Activated naive CD4-positive, alpha-beta T cell treated with anti-CD3 and anti-CD28 coated beads, Interleukin-2, amount 10 ng/mL, durations not matched to agents 7 days and 5 days (primary cell): Measurements from ENCODE around the gene WWOX.

Experiments used
- CTCF ChIA-PET: fragments of 350-600 bp; sonication (Branson Sonifier 250); formaldehyde crosslinking; loops from one replicate; lab custom pipeline; 2021; ENCODE audit warnings: antibody characterized with exemption; lab: Charles Lee
- DNase-seq: peaks from one replicate; pipeline ENCODE4 v3.0.0-alpha.2; 2020
- H3K27ac Mint-ChIP-seq: one replicate; pipeline ENCODE4 v1.8.0; 2021; ENCODE audit warnings: mild to moderate bottlenecking, moderate library complexity, mixed read lengths
- H3K27me3 Mint-ChIP-seq: one replicate; pipeline ENCODE4 v1.8.0; 2021; ENCODE audit warnings: mild to moderate bottlenecking, mixed read lengths
- H3K36me3 Mint-ChIP-seq: one replicate; pipeline ENCODE4 v1.8.0; 2021; ENCODE audit warnings: mixed read lengths
- H3K4me1 Mint-ChIP-seq: one replicate; pipeline ENCODE4 v1.8.0; 2021; ENCODE audit warnings: mixed read lengths
- H3K4me3 Mint-ChIP-seq: one replicate; pipeline ENCODE4 v1.8.0; 2021; ENCODE audit warnings: mild to moderate bottlenecking, moderate library complexity, mixed read lengths
- H3K9me3 Mint-ChIP-seq: one replicate; pipeline ENCODE4 v1.8.0; 2021; ENCODE audit warnings: mixed read lengths

WWOX gene

DNA sequence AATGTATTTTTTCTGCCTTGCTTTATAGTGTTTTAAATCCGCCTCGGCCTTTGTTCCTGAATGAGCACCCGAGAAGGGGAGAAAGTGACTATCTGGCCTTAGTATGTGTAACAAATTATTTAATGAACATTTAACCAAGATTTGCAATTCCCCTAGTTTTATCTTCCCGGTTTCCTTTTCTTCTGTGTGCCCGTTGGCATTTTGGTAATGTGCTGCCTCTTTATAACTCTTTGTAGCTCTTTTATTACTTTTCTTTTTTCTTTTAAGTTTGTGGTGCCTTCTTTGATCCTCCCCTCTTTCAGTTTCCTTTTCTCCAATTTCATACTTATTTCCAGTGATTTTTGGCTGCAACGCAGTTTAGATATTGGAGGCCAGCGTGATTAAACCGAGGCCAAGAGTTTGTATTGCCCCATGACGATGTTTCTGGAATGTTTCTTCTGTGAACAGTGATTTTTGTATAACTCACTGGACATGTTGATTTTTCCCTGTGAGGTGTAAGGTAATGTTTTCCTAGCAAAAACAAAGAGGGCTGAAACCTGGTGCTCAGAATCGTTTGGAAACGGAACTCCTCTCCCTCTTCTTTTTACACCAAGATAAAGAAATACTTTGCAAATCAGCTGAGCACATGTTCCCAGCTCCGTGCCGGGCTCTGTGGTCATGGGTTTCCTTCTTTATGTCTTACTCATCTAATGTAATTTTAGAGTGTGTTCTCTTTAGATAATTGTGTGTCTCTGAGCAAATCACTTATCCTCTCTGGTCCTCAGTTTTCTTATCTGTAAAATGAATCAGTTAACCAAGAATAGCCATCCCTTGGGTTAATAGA is 344.3 kb downstream of the WWOX start:
- peaks cover 5% of the 10 kb centered on the region for H3K4me1 Mint-ChIP-seq
- H3K36me3 Mint-ChIP-seq, result no peaks in the 10 kb centered on the region
- no peak overlapping the region for H3K27ac Mint-ChIP-seq
- no peaks in the 10 kb centered on the region for H3K9me3 Mint-ChIP-seq
- no peak overlapping the region for H3K4me3 Mint-ChIP-seq
- no peaks in the 10 kb centered on the region for H3K27me3 Mint-ChIP-seq
- DNase-seq, result no peak
- CTCF ChIA-PET, result no interaction called here

GRCh38 chr16:78445818-78446217 is 346.4 kb downstream of the WWOX start:
- no peak overlapping the region for H3K4me3 Mint-ChIP-seq
- H3K4me1 Mint-ChIP-seq, result peaks cover 5% of the 10 kb centered on the region
- no peak for DNase-seq
- no peaks in the 10 kb centered on the region for H3K36me3 Mint-ChIP-seq
- H3K9me3 Mint-ChIP-seq, result no peaks in the 10 kb centered on the region
- CTCF ChIA-PET, result no interaction called here
- H3K27ac Mint-ChIP-seq, result no peak overlapping the region
- H3K27me3 Mint-ChIP-seq, result no peaks in the 10 kb centered on the region

DNA sequence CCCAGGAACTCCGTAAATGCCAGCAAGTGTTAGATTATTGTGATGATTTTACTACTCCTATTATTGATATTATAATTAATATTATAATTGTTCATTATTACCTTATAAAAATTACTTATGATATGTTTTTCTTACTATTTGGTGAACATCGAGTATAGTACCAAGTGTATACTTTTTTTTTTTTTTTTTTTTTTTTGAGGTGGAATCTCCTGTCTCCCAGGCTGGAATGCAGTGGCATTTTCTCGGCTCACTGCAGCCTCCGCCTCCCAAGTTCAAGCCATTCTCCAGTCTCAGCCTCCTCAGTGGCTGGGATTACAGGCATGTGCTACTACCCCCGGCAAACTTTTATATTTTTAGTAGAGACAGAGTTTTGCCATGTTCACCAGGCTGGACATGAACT is 347.0 kb downstream of the WWOX start:
- CTCF ChIA-PET, result no interaction called here
- Mint-ChIP-seq H3K4me3 (no peak overlapping the region), H3K27ac (no peak overlapping the region), H3K4me1 (peaks cover 5% of the 10 kb centered on the region), H3K36me3 (no peaks in the 10 kb centered on the region), H3K27me3 (no peaks in the 10 kb centered on the region), H3K9me3 (no peaks in the 10 kb centered on the region)
- DNase-seq, result no peak

GRCh38 chr16:78446992-78447563 is 347.6 kb downstream of the WWOX start:
- Mint-ChIP-seq H3K36me3 (no peaks in the 10 kb centered on the region), H3K4me3 (no peak overlapping the region), H3K9me3 (no peaks in the 10 kb centered on the region), H3K4me1 (peaks cover 5% of the 10 kb centered on the region), H3K27me3 (no peaks in the 10 kb centered on the region), H3K27ac (no peak overlapping the region)
- DNase-seq, result no peak
- CTCF ChIA-PET, result no interaction called here

DNA sequence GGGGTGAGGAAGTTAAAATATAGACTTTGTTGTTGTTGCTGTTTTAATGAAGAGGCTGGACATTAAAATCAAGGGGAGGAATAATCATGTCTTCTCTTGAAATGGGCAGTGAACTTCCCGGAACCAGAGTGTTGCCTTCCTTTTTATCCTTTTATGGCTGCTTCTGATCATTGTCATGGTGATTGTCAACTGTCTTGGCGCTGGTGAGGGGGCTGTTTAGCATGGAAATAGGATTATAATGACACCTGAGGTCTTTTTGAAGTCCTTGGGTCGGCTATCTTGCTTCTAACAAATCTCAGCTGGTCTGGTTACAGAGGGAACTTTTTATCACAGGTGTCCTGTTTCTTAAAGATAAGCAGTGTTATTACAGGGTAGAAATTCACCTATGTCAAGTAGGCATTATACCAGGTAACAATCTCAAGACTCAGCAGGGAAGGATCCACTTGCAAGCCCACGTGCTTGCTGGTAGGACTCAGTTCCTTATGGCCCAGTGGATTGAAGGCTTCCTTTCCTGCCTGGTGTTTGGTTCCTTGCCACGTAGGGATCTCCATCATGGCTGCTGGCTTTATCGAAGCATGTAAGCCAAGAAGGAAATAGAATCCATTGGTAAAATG is 349.3 kb downstream of the WWOX start:
- H3K27me3 Mint-ChIP-seq, result no peaks in the 10 kb centered on the region
- H3K36me3 Mint-ChIP-seq, result no peaks in the 10 kb centered on the region
- H3K4me1 Mint-ChIP-seq, result peaks cover under 1% of the 10 kb centered on the region
- no peak overlapping the region for H3K4me3 Mint-ChIP-seq
- CTCF ChIA-PET, result interaction anchor here (0.6 kb wide), 1 partner anchor 40 kb away, joined by 3 read pairs; no protein-coding TSS in a partner anchor
- DNase-seq, result no peak
- H3K9me3 Mint-ChIP-seq, result no peaks in the 10 kb centered on the region
- H3K27ac Mint-ChIP-seq, result no peak overlapping the region

GRCh38 chr16:78450255-78450654 is 350.8 kb downstream of the WWOX start:
- CTCF ChIA-PET, result no interaction called here
- H3K27me3 Mint-ChIP-seq, result no peaks in the 10 kb centered on the region
- DNase-seq, result no peak
- no peaks in the 10 kb centered on the region for H3K36me3 Mint-ChIP-seq
- no peak overlapping the region for H3K4me3 Mint-ChIP-seq
- H3K4me1 Mint-ChIP-seq, result no peaks in the 10 kb centered on the region
- no peak overlapping the region for H3K27ac Mint-ChIP-seq
- H3K9me3 Mint-ChIP-seq, result no peaks in the 10 kb centered on the region

- no peaks in the 10 kb centered on the region for H3K9me3 Mint-ChIP-seq
- no peak overlapping the region for H3K27ac Mint-ChIP-seq
These were observed 352.6 kb downstream of the WWOX start for GRCh38 chr16:78452025-78452555.

DNA sequence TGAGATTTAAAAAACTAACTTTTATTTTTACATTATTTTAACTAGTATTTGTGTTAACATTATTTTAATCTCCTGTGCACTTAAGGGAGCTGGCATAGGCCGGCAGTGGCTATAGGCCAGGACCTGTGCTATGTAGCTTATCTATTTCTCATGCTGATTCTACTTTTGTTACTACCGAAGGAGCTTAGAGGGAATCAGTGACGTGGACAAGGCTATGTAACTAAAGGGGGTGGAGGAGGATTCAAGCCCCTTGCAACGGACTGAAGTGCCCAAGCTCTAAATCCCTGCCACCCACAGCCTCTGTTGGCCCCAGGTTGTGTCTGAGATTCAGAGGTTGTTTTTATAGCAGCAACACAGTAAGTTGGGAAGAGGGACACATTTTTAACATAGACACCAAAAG is 356.4 kb downstream of the WWOX start:
- no peaks in the 10 kb centered on the region for H3K9me3 Mint-ChIP-seq
- no peak overlapping the region for H3K27ac Mint-ChIP-seq
- no peak for DNase-seq
- no peaks in the 10 kb centered on the region for H3K4me1 Mint-ChIP-seq
- H3K4me3 Mint-ChIP-seq, result no peak overlapping the region
- no peaks in the 10 kb centered on the region for H3K27me3 Mint-ChIP-seq
- CTCF ChIA-PET, result no interaction called here
- no peaks in the 10 kb centered on the region for H3K36me3 Mint-ChIP-seq

More at GRCh38 chr16:78452025-78452555, 352.6 kb downstream of the WWOX start:
- no peak for DNase-seq
- Mint-ChIP-seq H3K4me1 (no peaks in the 10 kb centered on the region), H3K27me3 (no peaks in the 10 kb centered on the region), H3K4me3 (no peak overlapping the region), H3K36me3 (no peaks in the 10 kb centered on the region)
- CTCF ChIA-PET, result no interaction called here

GRCh38 chr16:78458588-78458987 is 359.1 kb downstream of the WWOX start:
- DNase-seq, result no peak
- Mint-ChIP-seq H3K27me3 (no peaks in the 10 kb centered on the region), H3K36me3 (no peaks in the 10 kb centered on the region), H3K4me1 (no peaks in the 10 kb centered on the region), H3K27ac (no peak overlapping the region), H3K9me3 (no peaks in the 10 kb centered on the region), H3K4me3 (no peak overlapping the region)
- CTCF ChIA-PET, result no interaction called here

DNA sequence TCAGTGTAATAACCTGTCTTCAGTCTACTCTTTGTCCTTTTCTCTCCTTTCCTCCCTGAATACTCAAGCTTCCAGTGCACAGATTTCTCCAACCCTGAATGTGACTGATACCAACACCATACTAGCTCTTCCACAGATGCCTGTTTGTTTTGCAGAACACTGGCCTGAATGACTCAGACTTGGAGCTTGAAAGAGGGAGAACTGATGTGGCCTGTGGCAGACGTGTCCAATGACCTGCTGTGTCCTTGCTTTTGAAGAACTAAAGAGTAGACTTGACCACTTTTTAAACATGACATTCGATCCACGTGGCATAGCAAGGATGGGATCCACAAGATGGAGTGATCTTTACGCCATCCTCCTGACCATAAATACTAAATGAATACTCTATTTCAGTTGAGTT is 361.0 kb downstream of the WWOX start:
- CTCF ChIA-PET, result no interaction called here
- no peak for DNase-seq
- H3K27me3 Mint-ChIP-seq, result no peaks in the 10 kb centered on the region
- no peaks in the 10 kb centered on the region for H3K4me1 Mint-ChIP-seq
- H3K27ac Mint-ChIP-seq, result no peak overlapping the region
- no peak overlapping the region for H3K4me3 Mint-ChIP-seq
- peaks cover 6% of the 10 kb centered on the region for H3K9me3 Mint-ChIP-seq
- H3K36me3 Mint-ChIP-seq, result no peaks in the 10 kb centered on the region

GRCh38 chr16:78461087-78461486 is 361.6 kb downstream of the WWOX start:
- CTCF ChIA-PET, result no interaction called here
- Mint-ChIP-seq H3K9me3 (peaks cover 6% of the 10 kb centered on the region), H3K4me1 (no peaks in the 10 kb centered on the region), H3K4me3 (no peak overlapping the region), H3K27ac (no peak overlapping the region), H3K36me3 (no peaks in the 10 kb centered on the region), H3K27me3 (no peaks in the 10 kb centered on the region)
- DNase-seq, result no peak

- H3K9me3 Mint-ChIP-seq, result peaks cover 6% of the 10 kb centered on the region
- H3K4me3 Mint-ChIP-seq, result no peak overlapping the region
- CTCF ChIA-PET, result no interaction called here
- H3K4me1 Mint-ChIP-seq, result no peaks in the 10 kb centered on the region
- H3K27me3 Mint-ChIP-seq, result no peaks in the 10 kb centered on the region
- H3K36me3 Mint-ChIP-seq, result no peaks in the 10 kb centered on the region
- DNase-seq, result no peak
- no peak overlapping the region for H3K27ac Mint-ChIP-seq
These were observed 362.2 kb downstream of the WWOX start for GRCh38 chr16:78461496-78462287.

- Mint-ChIP-seq H3K36me3 (no peaks in the 10 kb centered on the region), H3K9me3 (peaks cover 6% of the 10 kb centered on the region), H3K27me3 (no peaks in the 10 kb centered on the region), H3K4me3 (no peak overlapping the region), H3K4me1 (no peaks in the 10 kb centered on the region), H3K27ac (no peak overlapping the region)
- CTCF ChIA-PET, result no interaction called here
- no peak for DNase-seq
These were observed 363.1 kb downstream of the WWOX start for GRCh38 chr16:78462288-78463208.
